Spleen (tissue), 7 donors: Measurements from ENCODE around the gene ASMT.

Experiments
- CTCF ChIP-seq, 11 experiments: fragments of 200-600 bp in 7 of 11; fragments of 450-650 bp in 4 of 11; sonication (generic) in 4 of 11; IDR thresholded peaks in 8 of 11; conservative IDR thresholded peaks in 3 of 11; 1 replicate in 7 of 11; 2 replicates in 4 of 11; pipeline versions ENCODE4 v1.4.0 to v1.8.0; 2016 to 2021; ENCODE audit warnings: antibody characterized with exemption in 11 of 11, inconsistent platforms in 4 of 11, mild to moderate bottlenecking in 1 of 11
- POLR2AphosphoS5 ChIP-seq, 3 donors: sonication (generic); formaldehyde crosslinking; IDR thresholded peaks; one replicate each; pipeline ENCODE4 v1.5.1; 2017; ENCODE audit warnings: antibody characterized with exemption in 3 of 3
- donor health status: DM: no; HTN: no; CAD: no; lungs with moderate emphysema.
- donor health status: DM: no; HTN: no; CAD: no.
- donor health status: DM: no; HTN: no; CAD: no.

- TF ChIP-seq CTCF (IDR thresholded peaks at IDR 0.05 in 8 of 11, conservative IDR thresholded peaks at IDR 0.05 in 3 of 11): no peak
- TF ChIP-seq POLR2AphosphoS5 (IDR thresholded peaks at IDR 0.05): no peak
Observed at GRCh38 chrX:1614927-1615326, at the start of gene ASMT.
